Measurements from ENCODE around the gene ZDHHC7.

ZDHHC7 gene

GRCh38 chr16:84948851-84949610, 62.3 kb downstream of the ZDHHC7 start:
- no peak overlapping the region for H3K27ac ChIP-seq

GRCh38 chr16:84947996-84948850, 63.1 kb downstream of the ZDHHC7 start:
- TF ChIP-seq CTCF (conservative IDR thresholded peaks at IDR 0.05), result no peak
- no peak overlapping the region for H3K27ac ChIP-seq

More at GRCh38 chr16:84948851-84949610, 62.3 kb downstream of the ZDHHC7 start:
- TF ChIP-seq CTCF (conservative IDR thresholded peaks at IDR 0.05), result no peak

GRCh38 chr16:84947022-84947421, 64.3 kb downstream of the ZDHHC7 start:
- no peak overlapping the region for H3K27ac ChIP-seq
- no peak for TF ChIP-seq CTCF (conservative IDR thresholded peaks at IDR 0.05)

- no peak for TF ChIP-seq CTCF (conservative IDR thresholded peaks at IDR 0.05)
- no peak overlapping the region for H3K27ac ChIP-seq
Measured at GRCh38 chr16:84943620-84944019, 67.7 kb downstream of the ZDHHC7 start.

GRCh38 chr16:84942786-84943185, 68.5 kb downstream of the ZDHHC7 start:
- no peak overlapping the region for H3K27ac ChIP-seq
- TF ChIP-seq CTCF (conservative IDR thresholded peaks at IDR 0.05), result no peak

GRCh38 chr16:84941921-84942320, 69.4 kb downstream of the ZDHHC7 start:
- no peak for TF ChIP-seq CTCF (conservative IDR thresholded peaks at IDR 0.05)
- no peak overlapping the region for H3K27ac ChIP-seq
